ENCODE data around the gene FH.

Gene FH

DNA sequence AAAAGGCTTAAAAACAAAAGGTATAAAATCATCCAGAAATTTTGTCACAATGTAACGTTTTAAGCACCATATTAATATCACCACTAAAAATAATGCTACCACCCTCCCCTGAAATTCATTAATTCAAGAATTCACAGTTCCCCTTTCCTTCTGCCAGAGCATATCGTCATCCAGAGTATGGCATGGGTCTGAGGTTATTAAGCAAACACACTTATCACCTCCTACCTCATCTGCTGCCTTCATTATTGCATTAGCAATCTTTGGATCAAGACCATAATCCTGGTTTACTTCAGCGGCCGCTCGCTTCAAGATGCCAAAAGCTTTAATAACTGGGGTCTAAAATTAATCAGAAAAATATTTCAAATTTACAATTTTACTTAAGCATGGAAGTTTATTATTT is 6.2 kb downstream of the FH start:
- Histone ChIP-seq H3K9me3 (ENCODE audit: control insufficient read depth, insufficient read depth, low read length) (no peaks in the 10 kb centered on the region), H3K4me2 (ENCODE audit: low read length) (no peak overlapping the region), H3K27ac (ENCODE audit: low read depth, low read length) (no peak overlapping the region), H3K79me2 (ENCODE audit: control insufficient read depth, low read length) (peaks cover 37% of the 10 kb centered on the region), H3K4me1 (ENCODE audit: control insufficient read depth, low read length) (peaks cover 11% of the 10 kb centered on the region), H3K4me3 (ENCODE audit: low read length) (no peak overlapping the region), H3K9me2 (replicated peaks; ENCODE audit: control insufficient read depth, low read length) (no peaks in the 10 kb centered on the region), H4K20me1 (ENCODE audit: control insufficient read depth, insufficient read depth, low read depth, low read length) (no peaks in the 10 kb centered on the region), H3K27me3 (ENCODE audit: control insufficient read depth, low read length) (no peaks in the 10 kb centered on the region), H3F3A (ENCODE audit: control insufficient read depth, insufficient read depth) (no peaks in the 10 kb centered on the region; the same call in 1 of the 2 replicates), H3K36me3 (ENCODE audit: control insufficient read depth, low read length) (peaks cover 67% of the 10 kb centered on the region)
- no peak for TF ChIP-seq EZH2phosphoT487 (IDR thresholded peaks at IDR 0.05; ENCODE audit: borderline replicate concordance, low read length)
- TF ChIP-seq, protein P1, sequence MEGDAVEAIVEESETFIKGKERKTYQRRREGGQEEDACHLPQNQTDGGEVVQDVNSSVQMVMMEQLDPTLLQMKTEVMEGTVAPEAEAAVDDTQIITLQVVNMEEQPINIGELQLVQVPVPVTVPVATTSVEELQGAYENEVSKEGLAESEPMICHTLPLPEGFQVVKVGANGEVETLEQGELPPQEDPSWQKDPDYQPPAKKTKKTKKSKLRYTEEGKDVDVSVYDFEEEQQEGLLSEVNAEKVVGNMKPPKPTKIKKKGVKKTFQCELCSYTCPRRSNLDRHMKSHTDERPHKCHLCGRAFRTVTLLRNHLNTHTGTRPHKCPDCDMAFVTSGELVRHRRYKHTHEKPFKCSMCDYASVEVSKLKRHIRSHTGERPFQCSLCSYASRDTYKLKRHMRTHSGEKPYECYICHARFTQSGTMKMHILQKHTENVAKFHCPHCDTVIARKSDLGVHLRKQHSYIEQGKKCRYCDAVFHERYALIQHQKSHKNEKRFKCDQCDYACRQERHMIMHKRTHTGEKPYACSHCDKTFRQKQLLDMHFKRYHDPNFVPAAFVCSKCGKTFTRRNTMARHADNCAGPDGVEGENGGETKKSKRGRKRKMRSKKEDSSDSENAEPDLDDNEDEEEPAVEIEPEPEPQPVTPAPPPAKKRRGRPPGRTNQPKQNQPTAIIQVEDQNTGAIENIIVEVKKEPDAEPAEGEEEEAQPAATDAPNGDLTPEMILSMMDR (IDR thresholded peaks at IDR 0.05; ENCODE audit: low read depth, low read length, poor library complexity, severe bottlenecking), result no peak

DNA sequence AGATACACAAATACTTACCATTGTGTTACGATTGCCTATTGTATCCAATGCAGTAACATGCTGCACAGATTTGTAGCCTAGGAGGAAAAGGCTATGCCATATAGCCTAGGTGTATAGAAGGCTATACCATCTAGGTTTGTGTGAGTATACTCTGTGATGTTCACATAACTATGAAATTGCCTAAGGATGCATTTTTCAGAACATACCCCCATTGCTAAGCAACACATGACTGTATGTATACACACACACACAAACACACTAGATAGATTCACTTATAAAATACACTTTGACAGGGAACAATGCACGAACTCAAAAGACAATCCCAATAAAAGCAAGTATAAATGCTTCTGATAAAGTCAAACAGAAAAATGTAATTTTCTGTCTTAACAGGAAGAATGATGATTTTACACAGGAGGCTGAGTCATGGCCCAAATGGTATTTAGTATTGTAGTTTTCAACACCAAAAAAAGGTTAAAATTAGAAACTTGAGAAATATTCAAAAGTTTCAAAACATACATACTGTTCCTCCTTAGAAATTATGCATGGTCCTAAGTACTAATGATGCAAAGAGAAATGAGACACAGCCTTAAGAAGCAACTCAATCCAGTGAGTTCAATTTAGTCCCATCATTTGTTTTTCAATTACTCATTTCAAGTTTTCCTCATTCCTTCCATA is 12.2 kb downstream of the FH start:
- H3K27me3 ChIP-seq (ENCODE audit: control insufficient read depth, low read length), result no peaks in the 10 kb centered on the region
- no peaks in the 10 kb centered on the region for H3K9me2 ChIP-seq (replicated peaks; ENCODE audit: control insufficient read depth, low read length)
- H3F3A ChIP-seq (ENCODE audit: control insufficient read depth, insufficient read depth), result no peaks in the 10 kb centered on the region; the same call in 1 of the 2 replicates
- H3K36me3 ChIP-seq (ENCODE audit: control insufficient read depth, low read length), result peaks cover 90% of the 10 kb centered on the region
- no peaks in the 10 kb centered on the region for H3K79me2 ChIP-seq (ENCODE audit: control insufficient read depth, low read length)
- H4K20me1 ChIP-seq (ENCODE audit: control insufficient read depth, insufficient read depth, low read depth, low read length), result no peaks in the 10 kb centered on the region
- no peak overlapping the region for H3K4me2 ChIP-seq (ENCODE audit: low read length)
- no peak overlapping the region for H3K27ac ChIP-seq (ENCODE audit: low read depth, low read length)
- H3K9me3 ChIP-seq (ENCODE audit: control insufficient read depth, insufficient read depth, low read length), result no peaks in the 10 kb centered on the region
- H3K4me3 ChIP-seq (ENCODE audit: low read length), result no peak overlapping the region
- no peak for TF ChIP-seq EZH2phosphoT487 (IDR thresholded peaks at IDR 0.05; ENCODE audit: borderline replicate concordance, low read length)
- TF ChIP-seq, protein P1 (IDR thresholded peaks at IDR 0.05; ENCODE audit: low read depth, low read length, poor library complexity, severe bottlenecking), result no peak
- no peaks in the 10 kb centered on the region for H3K4me1 ChIP-seq (ENCODE audit: control insufficient read depth, low read length)

DNA sequence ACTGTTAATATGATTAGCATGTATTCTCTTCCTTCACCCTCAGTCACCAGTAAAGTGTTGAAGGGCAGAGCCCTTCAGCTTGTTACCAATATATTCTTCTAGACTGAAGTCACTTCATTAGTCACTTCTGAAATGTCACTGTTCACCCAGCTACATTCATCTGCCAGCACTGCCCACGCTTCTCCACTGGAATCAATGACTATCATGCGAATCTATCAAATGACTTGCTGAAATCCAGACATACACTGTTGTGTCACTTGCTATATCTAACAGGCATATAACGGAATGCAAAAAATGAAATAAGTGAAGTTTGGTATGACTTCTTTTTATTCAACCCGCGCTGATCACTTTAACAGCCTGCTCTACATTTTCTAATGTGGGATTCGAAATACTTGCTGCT is 16.1 kb downstream of the FH start:
- Histone ChIP-seq H3K9me2 (replicated peaks; ENCODE audit: control insufficient read depth, low read length) (no peaks in the 10 kb centered on the region), H3K9me3 (ENCODE audit: control insufficient read depth, insufficient read depth, low read length) (no peaks in the 10 kb centered on the region), H3F3A (ENCODE audit: control insufficient read depth, insufficient read depth) (0 out of 2 replicates have a peak, but pooled peaks cover 5% of the 10 kb centered on the region), H3K4me2 (ENCODE audit: low read length) (no peak overlapping the region), H3K4me3 (ENCODE audit: low read length) (no peak overlapping the region), H3K36me3 (ENCODE audit: control insufficient read depth, low read length) (peaks cover 89% of the 10 kb centered on the region), H4K20me1 (ENCODE audit: control insufficient read depth, insufficient read depth, low read depth, low read length) (no peaks in the 10 kb centered on the region), H3K4me1 (ENCODE audit: control insufficient read depth, low read length) (no peaks in the 10 kb centered on the region), H3K27ac (ENCODE audit: low read depth, low read length) (no peak overlapping the region), H3K79me2 (ENCODE audit: control insufficient read depth, low read length) (no peaks in the 10 kb centered on the region), H3K27me3 (ENCODE audit: control insufficient read depth, low read length) (no peaks in the 10 kb centered on the region)
- TF ChIP-seq, protein P1 (IDR thresholded peaks at IDR 0.05; ENCODE audit: low read depth, low read length, poor library complexity, severe bottlenecking), result no peak
- no peak for TF ChIP-seq EZH2phosphoT487 (IDR thresholded peaks at IDR 0.05; ENCODE audit: borderline replicate concordance, low read length)
